ENCODE data around the gene MAST4. TPM values are rescaled to one million over a fixed set of nuclear protein-coding genes. Genes with fewer than 3 reads are reported as not detected.
"Not testable (repeated sequence)": the region's sequence is repeated elsewhere in the genome, so short reads cannot be mapped to it uniquely, and the experiment has no call there.

MAST4 gene
- polyA plus RNA-seq, 1 experiment: 4.0 TPM

DNA sequence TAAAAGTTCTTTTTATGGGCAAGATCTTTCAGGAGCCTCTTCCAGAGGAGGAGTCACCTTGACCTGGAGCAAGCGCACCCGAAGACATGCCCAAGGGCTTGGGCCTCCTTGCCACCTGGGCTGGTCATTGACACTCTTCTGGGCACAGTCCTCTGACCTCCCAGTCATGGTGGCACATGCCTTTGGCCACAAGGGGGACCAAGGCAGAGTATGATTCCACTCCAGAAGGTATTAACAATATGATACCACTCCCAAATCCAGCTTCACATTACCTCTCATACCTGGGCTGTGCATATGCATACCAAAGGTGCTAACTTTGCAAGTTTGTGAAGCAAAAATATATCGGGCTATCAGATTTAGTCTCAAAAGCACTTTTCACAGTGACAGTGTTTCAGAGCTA is 84.6 kb downstream of the MAST4 start:
- CTCF ChIA-PET: no interaction called here

DNA sequence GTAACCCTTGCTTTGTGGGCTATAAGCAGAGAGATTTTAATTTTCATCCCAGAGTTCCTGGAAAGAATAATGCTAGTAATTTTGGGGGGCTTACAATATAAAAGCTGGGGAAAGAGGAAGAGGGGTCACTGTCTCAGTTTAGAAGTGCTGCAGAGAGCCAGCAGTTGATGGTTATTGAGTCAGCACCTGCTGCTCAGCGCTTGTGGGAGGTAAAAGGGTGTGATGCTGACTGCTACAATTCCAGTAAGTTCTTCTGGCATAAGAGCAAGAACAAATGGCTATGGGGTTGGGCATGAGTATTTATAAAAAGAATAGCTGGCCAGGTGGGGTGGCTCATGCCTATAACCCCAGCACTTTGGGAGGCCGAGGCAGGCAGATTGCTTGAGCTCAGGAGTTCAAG is 88.5 kb downstream of the MAST4 start:
- no peaks in the 10 kb centered on the region for H3K27me3 ChIP-seq (ENCODE audit: control insufficient read depth, insufficient read depth, low read length)
- DNase-seq (ENCODE audit: low read depth): no peak
- ChIA-PET POLR2A (no interaction called here), CTCF (no interaction called here)
- H3K4me3 ChIP-seq (ENCODE audit: low read depth, low read length): no peak overlapping the region
- TF ChIP-seq, protein P1, sequence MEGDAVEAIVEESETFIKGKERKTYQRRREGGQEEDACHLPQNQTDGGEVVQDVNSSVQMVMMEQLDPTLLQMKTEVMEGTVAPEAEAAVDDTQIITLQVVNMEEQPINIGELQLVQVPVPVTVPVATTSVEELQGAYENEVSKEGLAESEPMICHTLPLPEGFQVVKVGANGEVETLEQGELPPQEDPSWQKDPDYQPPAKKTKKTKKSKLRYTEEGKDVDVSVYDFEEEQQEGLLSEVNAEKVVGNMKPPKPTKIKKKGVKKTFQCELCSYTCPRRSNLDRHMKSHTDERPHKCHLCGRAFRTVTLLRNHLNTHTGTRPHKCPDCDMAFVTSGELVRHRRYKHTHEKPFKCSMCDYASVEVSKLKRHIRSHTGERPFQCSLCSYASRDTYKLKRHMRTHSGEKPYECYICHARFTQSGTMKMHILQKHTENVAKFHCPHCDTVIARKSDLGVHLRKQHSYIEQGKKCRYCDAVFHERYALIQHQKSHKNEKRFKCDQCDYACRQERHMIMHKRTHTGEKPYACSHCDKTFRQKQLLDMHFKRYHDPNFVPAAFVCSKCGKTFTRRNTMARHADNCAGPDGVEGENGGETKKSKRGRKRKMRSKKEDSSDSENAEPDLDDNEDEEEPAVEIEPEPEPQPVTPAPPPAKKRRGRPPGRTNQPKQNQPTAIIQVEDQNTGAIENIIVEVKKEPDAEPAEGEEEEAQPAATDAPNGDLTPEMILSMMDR (IDR thresholded peaks at IDR 0.05; ENCODE audit: insufficient read depth, low read depth, low read length): no peak
- no peaks in the 10 kb centered on the region for H3K36me3 ChIP-seq (ENCODE audit: control insufficient read depth, insufficient read depth, low read length)

More for the DNA sequence above, 84.6 kb downstream of the MAST4 start:
- DNase-seq (ENCODE audit: low read depth): no peak
- TF ChIP-seq, protein P1 (IDR thresholded peaks at IDR 0.05; ENCODE audit: insufficient read depth, low read depth, low read length): no peak
- Histone ChIP-seq H3K36me3 (ENCODE audit: control insufficient read depth, insufficient read depth, low read length) (no peaks in the 10 kb centered on the region), H3K4me3 (ENCODE audit: low read depth, low read length) (no peak overlapping the region), H3K27me3 (ENCODE audit: control insufficient read depth, insufficient read depth, low read length) (no peaks in the 10 kb centered on the region)
- POLR2A ChIA-PET: no interaction called here

DNA sequence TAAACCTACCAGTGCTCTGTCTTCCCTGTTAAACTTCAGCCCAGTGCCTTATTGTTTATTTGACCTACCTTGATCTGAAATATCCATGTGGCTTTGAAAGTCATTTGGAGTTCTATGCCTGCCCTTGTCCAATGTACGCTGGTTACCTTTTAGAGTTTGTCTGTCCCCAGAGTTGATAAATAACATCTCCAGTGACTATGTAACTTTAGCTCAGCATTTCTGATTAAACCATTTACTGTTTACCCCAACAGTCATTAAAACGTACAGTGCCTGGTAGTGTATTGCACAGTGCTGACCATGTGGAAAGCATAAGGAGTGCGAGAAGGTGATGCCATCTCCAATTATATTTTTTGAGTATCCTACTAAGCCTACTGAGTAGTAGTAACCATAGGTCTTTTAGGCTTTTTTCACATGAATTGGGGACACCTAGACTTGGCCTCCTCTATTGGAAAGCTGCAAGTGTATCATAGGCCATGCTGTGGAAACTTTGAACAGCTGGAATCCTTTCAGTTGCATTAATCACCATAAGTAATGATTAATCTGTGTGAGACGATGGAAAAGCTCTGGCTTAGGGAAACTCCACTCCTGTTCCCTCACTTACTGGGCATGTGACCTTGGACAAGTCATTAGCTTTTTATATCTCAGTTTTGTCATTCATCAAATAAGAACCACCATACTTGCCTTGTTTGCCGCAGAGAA is 93.5 kb downstream of the MAST4 start:
- TF ChIP-seq, protein P1 (IDR thresholded peaks at IDR 0.05; ENCODE audit: insufficient read depth, low read depth, low read length): no peak
- ChIA-PET POLR2A (no interaction called here), CTCF (no interaction called here)
- Histone ChIP-seq H3K36me3 (ENCODE audit: control insufficient read depth, insufficient read depth, low read length) (no peaks in the 10 kb centered on the region), H3K27me3 (ENCODE audit: control insufficient read depth, insufficient read depth, low read length) (no peaks in the 10 kb centered on the region), H3K4me3 (ENCODE audit: low read depth, low read length) (no peak overlapping the region)
- no peak for DNase-seq (ENCODE audit: low read depth)

DNA sequence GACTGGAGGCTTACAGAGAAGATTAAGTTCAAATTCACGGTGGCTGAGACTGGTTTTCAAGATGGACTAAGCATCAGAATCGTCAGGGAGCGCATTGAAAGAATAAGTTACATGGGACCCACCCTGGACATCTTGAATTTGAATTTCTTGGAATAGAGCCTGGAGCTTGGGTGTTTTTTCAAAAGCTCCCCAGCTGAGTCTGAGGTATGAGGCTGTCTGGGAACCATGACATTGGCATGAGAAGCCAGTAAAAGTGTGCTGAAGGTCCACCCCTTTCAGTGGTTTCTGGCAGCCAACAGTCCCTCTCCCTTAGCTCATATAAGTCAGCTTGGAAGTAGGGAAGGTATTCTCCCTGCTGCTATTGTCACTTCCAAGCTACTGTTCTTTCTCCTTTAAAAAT is 97.8 kb downstream of the MAST4 start:
- no peaks in the 10 kb centered on the region for H3K27me3 ChIP-seq (ENCODE audit: control insufficient read depth, insufficient read depth, low read length)
- DNase-seq (ENCODE audit: low read depth): no peak
- ChIA-PET CTCF (no interaction called here), POLR2A (no interaction called here)
- TF ChIP-seq, protein P1 (IDR thresholded peaks at IDR 0.05; ENCODE audit: insufficient read depth, low read depth, low read length): no peak
- H3K4me3 ChIP-seq (ENCODE audit: low read depth, low read length): no peak overlapping the region
- no peaks in the 10 kb centered on the region for H3K36me3 ChIP-seq (ENCODE audit: control insufficient read depth, insufficient read depth, low read length)

DNA sequence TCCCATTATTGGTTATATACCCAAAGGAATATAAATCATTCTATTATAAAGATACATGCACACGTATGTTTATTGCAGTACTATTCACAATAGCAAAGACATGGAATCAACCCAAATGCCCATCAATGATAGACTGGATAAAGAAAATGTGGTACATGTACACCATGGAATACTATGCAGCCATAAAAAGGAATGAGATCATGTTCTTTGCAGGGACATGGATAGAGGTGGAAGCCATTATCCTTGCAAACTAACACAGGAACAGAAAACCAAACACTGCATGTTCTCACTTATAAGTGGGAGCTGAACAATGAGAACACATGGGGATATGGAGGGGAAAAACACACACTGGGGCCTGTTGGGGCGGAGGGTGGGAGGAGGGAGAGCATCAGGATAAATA is 99.6 kb downstream of the MAST4 start:
- POLR2A ChIA-PET: not testable (repeated sequence)

More for the DNA sequence above, 99.6 kb downstream of the MAST4 start:
- H3K36me3 ChIP-seq (ENCODE audit: control insufficient read depth, insufficient read depth, low read length); H3K27me3 ChIP-seq (ENCODE audit: control insufficient read depth, insufficient read depth, low read length); DNase-seq (ENCODE audit: low read depth); CTCF ChIA-PET; H3K4me3 ChIP-seq (ENCODE audit: low read depth, low read length): not testable (repeated sequence)

Measured in BJ (cell line).